ENCODE data around the gene COG1. TPM values are rescaled to one million over a fixed set of nuclear protein-coding genes. Genes with fewer than 3 reads are reported as not detected.
A peak's percentile ranks its signal among the peaks of the same experiment; 100 is the strongest.
"Not testable (repeated sequence)": the region's sequence is repeated elsewhere in the genome, so short reads cannot be mapped to it uniquely, and the experiment has no call there.

Gene COG1
- polyA plus RNA-seq, 3 donors: 5.1 to 24.4 (median 8.0) TPM

- H3K27ac Mint-ChIP-seq: peak overlapping the region in 3 of 7 donors; percentile 4 to 68 (median 15)
- 80% methylated on average over 2 of the region's 2 CpGs for WGBS (ENCODE audit: insufficient coverage)
Observed at GRCh38 chr17:73145641-73146040, 47.2 kb upstream of the COG1 start.

DNA sequence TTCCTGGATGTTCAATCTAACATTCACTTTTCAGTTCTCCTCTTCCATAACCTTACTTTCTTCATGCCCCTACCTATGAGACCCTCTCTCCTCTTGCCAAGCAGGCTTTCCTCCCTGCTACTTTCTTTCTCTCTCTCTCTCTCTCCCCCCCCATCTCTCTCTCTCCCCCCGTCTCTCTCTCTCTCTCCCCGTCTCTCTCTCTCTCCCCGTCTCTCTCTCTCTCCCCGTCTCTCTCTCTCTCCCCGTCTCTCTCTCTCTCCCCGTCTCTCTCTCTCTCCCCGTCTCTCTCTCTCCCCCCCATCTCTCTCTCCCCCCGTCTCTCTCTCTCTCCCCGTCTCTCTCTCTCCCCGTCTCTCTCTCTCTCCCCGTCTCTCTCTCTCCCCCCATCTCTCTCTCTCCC is 45.1 kb upstream of the COG1 start:
- H3K27ac ChIP-seq (ENCODE audit: low read depth in 1 of 2, low read length in 2 of 2); H3K79me2 ChIP-seq (ENCODE audit: insufficient read depth, low read length); DNase-seq; intact Hi-C loops (cut with micrococcal nuclease); H3K27me3 Mint-ChIP-seq (ENCODE audit: low read depth in 3 of 3); H4K20me1 ChIP-seq (ENCODE audit: insufficient read depth, low read length); H3K36me3 ChIP-seq (replicated peaks in 1 of 2; ENCODE audit: control insufficient read depth in 1 of 2, insufficient read depth in 2 of 2, low read length in 2 of 2); H3K27me3 ChIP-seq (ENCODE audit: control insufficient read depth in 2 of 2, insufficient read depth in 2 of 2, low read length in 2 of 2): not testable (repeated sequence)
- H3K9ac ChIP-seq (ENCODE audit: insufficient read depth, low read length, poor library complexity, severe bottlenecking): peak overlapping the region; percentile 32
- H3K4me1 Mint-ChIP-seq: peaks cover 47% of the 10 kb centered on the region
- H3K9me3 ChIP-seq (replicated peaks in 1 of 2; ENCODE audit: control insufficient read depth in 1 of 2, insufficient read depth in 1 of 2, low read length in 2 of 2): peaks cover 0 to 15% of the 10 kb centered on the region in 2 donors
- peak overlapping the region; percentile 33 to 61 (median 35) for H3K4me3 ChIP-seq (replicated peaks in 1 of 3; ENCODE audit: low read depth in 2 of 3, low read length in 3 of 3)
- peaks cover 7 to 33% (median 16%) of the 10 kb centered on the region in 7 donors for H3K9me3 Mint-ChIP-seq
- peaks cover 35 to 53% of the 10 kb centered on the region in 2 donors for H3K4me1 ChIP-seq (ENCODE audit: control insufficient read depth in 1 of 2, insufficient read depth in 2 of 2, low read length in 2 of 2)
- WGBS (ENCODE audit: insufficient coverage): no CpG with 5 or more reads among the region's 11 CpGs
- peak overlapping the region; percentile 70 to 73 for H3K4me3 Mint-ChIP-seq
- H3K36me3 Mint-ChIP-seq: peaks cover 4 to 10% of the 10 kb centered on the region in 2 donors
- peak overlapping the region; percentile 54 for H3K4me2 ChIP-seq (replicated peaks; ENCODE audit: extremely low read depth, low read length, poor library complexity, severe bottlenecking)
- peak overlapping the region in 3 of 7 donors; percentile 30 to 61 (median 33) for H3K27ac Mint-ChIP-seq
- peak overlapping the region; percentile 74 for H2AFZ ChIP-seq (ENCODE audit: insufficient read depth, low read depth, low read length, poor library complexity, severe bottlenecking)

More at GRCh38 chr17:73145641-73146040, 47.2 kb upstream of the COG1 start:
- intact Hi-C loops (cut with micrococcal nuclease): no loop called here
- Histone ChIP-seq H3K9ac (ENCODE audit: insufficient read depth, low read length, poor library complexity, severe bottlenecking) (no peak overlapping the region), H3K27ac (ENCODE audit: low read depth in 1 of 2, low read length in 2 of 2) (no peak overlapping the region), H2AFZ (ENCODE audit: insufficient read depth, low read depth, low read length, poor library complexity, severe bottlenecking) (no peak overlapping the region), H3K27me3 (ENCODE audit: control insufficient read depth in 2 of 2, insufficient read depth in 2 of 2, low read length in 2 of 2) (no peaks in the 10 kb centered on the region), H3K4me2 (replicated peaks; ENCODE audit: extremely low read depth, low read length, poor library complexity, severe bottlenecking) (no peak overlapping the region), H3K9me3 (replicated peaks in 1 of 2; ENCODE audit: control insufficient read depth in 1 of 2, insufficient read depth in 1 of 2, low read length in 2 of 2) (peaks cover 0 to 15% of the 10 kb centered on the region in 2 donors), H3K4me1 (ENCODE audit: control insufficient read depth in 1 of 2, insufficient read depth in 2 of 2, low read length in 2 of 2) (peaks cover 44 to 60% of the 10 kb centered on the region in 2 donors), H4K20me1 (ENCODE audit: insufficient read depth, low read length) (no peaks in the 10 kb centered on the region), H3K36me3 (replicated peaks in 1 of 2; ENCODE audit: control insufficient read depth in 1 of 2, insufficient read depth in 2 of 2, low read length in 2 of 2) (no peaks in the 10 kb centered on the region), H3K79me2 (ENCODE audit: insufficient read depth, low read length) (no peaks in the 10 kb centered on the region), H3K4me3 (replicated peaks in 1 of 3; ENCODE audit: low read depth in 2 of 3, low read length in 3 of 3) (no peak overlapping the region)
- Mint-ChIP-seq H3K9me3 (peaks cover 7 to 33% (median 16%) of the 10 kb centered on the region in 7 donors), H3K4me1 (peaks cover 53% of the 10 kb centered on the region), H3K4me3 (no peak overlapping the region), H3K27me3 (ENCODE audit: low read depth in 3 of 3) (peaks cover 0 to 5% (median 4%) of the 10 kb centered on the region in 3 donors), H3K36me3 (peaks cover 4 to 10% of the 10 kb centered on the region in 2 donors)
- no peak for DNase-seq
- TF ChIP-seq CTCF (IDR thresholded peaks at IDR 0.05): no peak
